Prostate gland (tissue), 2 donors: ENCODE measurements around the gene PPP4R4.

ENCODE experiments used
- CTCF ChIP-seq, 4 experiments: fragments of 200-600 bp in 2 of 4; fragments of 450-650 bp in 2 of 4; sonication (generic) in 2 of 4; IDR thresholded peaks; 1 replicate in 3 of 4; 2 replicates in 1 of 4; pipeline ENCODE4 v1.5.1; 2016 to 2019; ENCODE audit warnings: antibody characterized with exemption in 4 of 4, mild to moderate bottlenecking in 2 of 4, moderate library complexity in 2 of 4
- POLR2A ChIP-seq: fragments of 450-650 bp; IDR thresholded peaks from one replicate; pipeline ENCODE4 v1.6.1; 2016; ENCODE audit warnings: antibody characterized with exemption, mild to moderate bottlenecking

GRCh38 chr14:94125659-94126418 is 48.3 kb upstream of the PPP4R4 start:
- TF ChIP-seq CTCF (IDR thresholded peaks at IDR 0.05) (no peak), POLR2A (no peak)
